ENCODE results near the gene MOB2.

- TF ChIP-seq POLR2A (IDR thresholded peaks at IDR 0.05) (no peak), CTCF (IDR thresholded peaks at IDR 0.05) (no peak), EP300 (IDR thresholded peaks at IDR 0.05) (no peak)
Measured at GRCh38 chr11:1502168-1502953, 15.8 kb upstream of the MOB2 start.

Data from ovary (tissue), 3 donors.